GM19328 (cell line): ENCODE data around the gene PIK3C3.

ENCODE experiments used
- ATAC-seq: cut with Tn5 transposase; IDR thresholded peaks from one replicate; pipeline ENCODE4 v1.9.1; 2021; ENCODE audit warnings: mild to moderate bottlenecking, moderate library complexity; ENCODE audit not compliant: unreplicated experiment

PIK3C3 gene

GRCh38 chr18:42113529-42114191, 158.6 kb downstream of the PIK3C3 start:
- ATAC-seq, result peak; percentile 54

DNA sequence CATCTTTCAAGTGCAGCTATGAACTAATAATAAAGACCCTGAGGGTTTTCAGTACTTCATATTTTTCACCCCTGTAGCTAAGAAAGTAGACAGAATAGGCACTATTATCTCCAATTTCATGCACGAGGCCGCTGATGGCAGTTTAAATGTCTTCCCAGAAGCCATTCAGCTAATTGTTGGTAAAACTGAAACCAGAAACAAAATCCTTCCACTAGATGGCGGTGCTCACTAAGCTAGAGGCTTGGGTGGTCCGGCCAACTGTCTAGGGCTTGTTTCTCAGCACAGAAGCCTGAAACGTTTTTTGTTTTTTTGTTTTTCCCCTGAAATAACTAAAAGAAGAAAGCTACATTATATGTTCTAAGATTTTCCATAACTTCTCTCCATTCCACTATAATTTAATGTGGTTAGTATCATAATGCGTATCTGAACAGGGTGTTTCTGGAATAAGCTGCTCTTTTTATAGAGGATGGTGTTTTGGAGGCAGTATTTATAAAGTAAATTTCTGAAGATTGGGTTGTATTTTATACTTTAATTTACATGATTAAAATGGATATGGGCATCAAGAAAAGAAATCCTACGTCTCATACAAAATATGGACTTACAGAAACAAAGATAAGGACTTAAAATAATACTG, 159.4 kb downstream of the PIK3C3 start:
- peak; percentile 83 for ATAC-seq

DNA sequence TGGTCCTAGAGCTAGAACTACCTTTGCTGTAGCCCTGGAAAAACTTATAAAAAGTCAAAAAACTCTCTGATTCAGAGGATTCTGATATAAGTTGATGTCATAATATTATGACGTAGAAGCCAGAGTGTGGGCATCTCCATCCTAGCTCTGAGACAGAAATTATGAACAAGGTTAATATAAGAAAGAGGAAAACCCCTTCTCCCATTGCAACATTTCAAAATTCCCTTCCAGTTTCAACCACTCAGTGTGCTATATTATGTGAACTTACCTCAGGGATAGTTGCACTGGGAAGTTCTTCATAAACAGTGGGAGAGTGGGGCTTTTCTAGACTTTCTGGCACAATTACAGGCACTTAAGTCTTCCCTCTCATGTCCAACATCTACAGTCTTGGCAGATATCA, 171.6 kb downstream of the PIK3C3 start:
- ATAC-seq, result no peak

GRCh38 chr18:42131066-42131929, 176.3 kb downstream of the PIK3C3 start:
- ATAC-seq, result no peak

GRCh38 chr18:42131930-42132244, 176.9 kb downstream of the PIK3C3 start:
- no peak for ATAC-seq
